AG04449 (cell line): ENCODE results near the gene GBX2.

ENCODE experiments used
- CTCF ChIA-PET: fragments of 350-600 bp; formaldehyde crosslinking; extraction: SDS; loops from one replicate; lab custom pipeline; 2021; ENCODE audit warnings: antibody characterized with exemption; lab: Yijun Ruan, JAX
- POLR2A ChIA-PET: fragments of 400-600, 350-600 bp; formaldehyde crosslinking; extraction: SDS; loops from one replicate; lab custom pipeline; 2020; ENCODE audit warnings: antibody characterized with exemption, inconsistent platforms; lab: Yijun Ruan, JAX
- DNase-seq: peaks from one replicate; pipeline ENCODE4 v3.0.0-alpha.2; 2010; ENCODE audit warnings: low read depth, low spot score
- H3K4me3 ChIP-seq: 2 replicates; pipeline ENCODE4 v1.5.1; 2011; ENCODE audit warnings: low read depth, mild to moderate bottlenecking, control low read depth, low read length
- TF ChIP-seq, protein P1 (sequence below): IDR thresholded peaks from one replicate; pipeline ENCODE4 v1.5.1; 2011; ENCODE audit warnings: mild to moderate bottlenecking, moderate library complexity, low read length, control low read depth, inconsistent platforms; ENCODE audit not compliant: insufficient read depth; ENCODE audit errors: missing control alignments

Gene GBX2

DNA sequence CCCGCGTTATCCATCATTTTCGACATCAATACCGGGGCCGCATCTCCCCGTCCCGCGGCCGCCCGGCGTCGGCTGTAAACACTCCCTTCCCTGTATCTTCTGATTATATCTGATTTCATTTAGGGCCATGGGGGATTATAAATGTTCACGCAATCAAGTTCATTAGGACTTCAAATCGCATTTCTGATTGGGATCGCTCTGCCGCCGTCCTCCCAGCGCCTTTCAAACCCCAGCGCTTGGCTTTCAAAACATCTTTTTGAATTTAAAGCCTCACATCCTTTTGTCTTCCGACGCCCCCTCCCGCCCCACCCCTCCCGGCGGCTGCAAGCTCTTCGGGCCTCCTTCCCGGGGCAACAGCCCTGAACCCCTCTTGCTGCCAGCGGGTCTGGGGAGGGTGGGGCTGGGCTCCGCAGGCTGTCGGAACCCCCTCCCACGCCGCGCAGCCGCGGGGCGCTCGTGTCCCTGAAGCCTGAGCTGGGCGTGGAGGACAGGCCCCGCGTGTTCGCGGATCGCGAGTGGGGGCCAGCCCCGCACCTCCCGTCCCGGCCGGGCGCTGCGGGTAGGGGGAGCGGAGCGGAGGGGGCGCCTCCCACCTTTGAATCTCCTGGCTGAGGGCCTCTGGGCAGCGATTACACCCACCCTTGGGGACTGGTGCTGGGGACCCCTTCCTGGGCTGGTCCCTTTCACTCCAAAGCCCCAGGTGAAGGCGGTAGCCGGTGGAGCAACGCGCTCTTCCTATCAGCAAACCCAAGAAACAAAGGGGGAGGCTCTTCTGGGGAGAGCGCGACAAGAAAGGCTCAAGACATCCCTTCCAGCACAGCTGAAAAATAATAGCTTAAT lies 11.3 kb upstream of the GBX2 start:
- ChIA-PET POLR2A (interaction anchor here (2.0 kb wide), 1 partner anchor 400 kb away, joined by 9 read pairs; no protein-coding TSS in a partner anchor), CTCF (interaction anchor here (1.0 to 12.0 kb wide), 20 partner anchors 9 to 882 kb away, joined by 3 to 429 read pairs (median 12); partner anchors contain the start of gene GBX2)
- DNase-seq: no peak
- TF ChIP-seq, protein P1, sequence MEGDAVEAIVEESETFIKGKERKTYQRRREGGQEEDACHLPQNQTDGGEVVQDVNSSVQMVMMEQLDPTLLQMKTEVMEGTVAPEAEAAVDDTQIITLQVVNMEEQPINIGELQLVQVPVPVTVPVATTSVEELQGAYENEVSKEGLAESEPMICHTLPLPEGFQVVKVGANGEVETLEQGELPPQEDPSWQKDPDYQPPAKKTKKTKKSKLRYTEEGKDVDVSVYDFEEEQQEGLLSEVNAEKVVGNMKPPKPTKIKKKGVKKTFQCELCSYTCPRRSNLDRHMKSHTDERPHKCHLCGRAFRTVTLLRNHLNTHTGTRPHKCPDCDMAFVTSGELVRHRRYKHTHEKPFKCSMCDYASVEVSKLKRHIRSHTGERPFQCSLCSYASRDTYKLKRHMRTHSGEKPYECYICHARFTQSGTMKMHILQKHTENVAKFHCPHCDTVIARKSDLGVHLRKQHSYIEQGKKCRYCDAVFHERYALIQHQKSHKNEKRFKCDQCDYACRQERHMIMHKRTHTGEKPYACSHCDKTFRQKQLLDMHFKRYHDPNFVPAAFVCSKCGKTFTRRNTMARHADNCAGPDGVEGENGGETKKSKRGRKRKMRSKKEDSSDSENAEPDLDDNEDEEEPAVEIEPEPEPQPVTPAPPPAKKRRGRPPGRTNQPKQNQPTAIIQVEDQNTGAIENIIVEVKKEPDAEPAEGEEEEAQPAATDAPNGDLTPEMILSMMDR: no peak
- peak overlapping the region; percentile 40 for H3K4me3 ChIP-seq

- DNase-seq: no peak
- H3K4me3 ChIP-seq: peak overlapping the region; percentile 57
- TF ChIP-seq, protein P1: no peak
- POLR2A ChIA-PET: interaction anchor here (0.6 to 2.0 kb wide), 2 partner anchors 399 to 544 kb away, joined by 3 to 9 read pairs; no protein-coding TSS in a partner anchor
- CTCF ChIA-PET: interaction anchor here (0.6 to 12.0 kb wide), 25 partner anchors 11 to 906 kb away, joined by 3 to 429 read pairs (median 7); partner anchors contain the start of gene GBX2
These were observed 10.7 kb upstream of the GBX2 start for GRCh38 chr2:236178890-236179235.

DNA sequence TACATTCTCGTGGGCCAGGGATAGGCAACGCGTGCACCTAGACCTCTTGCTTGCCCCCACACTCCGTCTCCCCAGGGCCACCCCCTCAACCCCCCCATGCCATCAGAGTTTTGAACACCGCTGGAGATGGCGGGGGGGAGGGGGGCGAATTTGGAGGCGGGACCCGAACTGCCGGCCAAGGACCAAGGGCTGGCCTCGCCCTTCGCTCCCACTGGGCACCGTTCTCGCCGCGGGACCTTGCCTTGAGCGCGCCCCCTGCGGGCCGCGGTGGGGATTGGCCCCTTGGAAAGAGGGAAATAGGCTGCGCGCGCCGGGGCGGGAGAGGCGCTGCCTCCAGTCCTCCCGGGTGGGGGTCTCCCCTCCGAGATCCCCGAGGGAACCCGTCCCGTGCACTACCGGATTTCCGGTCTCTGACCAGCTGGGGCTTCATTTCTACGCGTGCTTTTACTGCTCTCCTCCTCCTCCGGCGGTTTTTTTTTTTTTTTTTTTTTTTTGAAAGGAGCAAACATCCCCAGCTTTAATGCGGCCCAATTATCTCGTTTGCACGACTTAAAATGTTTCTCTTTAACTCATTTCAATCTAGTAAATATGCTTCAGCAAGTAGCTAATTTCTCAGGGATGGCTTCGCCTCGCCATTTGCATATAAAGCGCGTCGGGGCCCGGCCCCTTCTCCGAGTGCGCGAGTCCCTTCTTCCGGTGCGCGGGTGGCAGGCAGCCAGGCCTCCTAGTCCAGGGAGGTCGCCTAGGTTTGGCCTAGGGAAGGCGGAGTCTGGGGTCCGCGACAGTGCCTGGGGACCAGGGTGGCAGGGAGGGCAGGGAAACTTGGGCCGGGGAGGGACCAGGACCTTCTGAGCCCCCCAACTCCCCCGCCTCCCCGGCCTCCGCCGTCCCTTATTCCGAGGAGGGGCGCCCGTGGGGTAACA lies 10.0 kb upstream of the GBX2 start:
- CTCF ChIA-PET: interaction anchor here (0.6 to 12.0 kb wide), 37 partner anchors 11 to 907 kb away, joined by 3 to 429 read pairs (median 3); partner anchors contain the start of gene GBX2
- POLR2A ChIA-PET: interaction anchor here (0.6 to 2.0 kb wide), 2 partner anchors 398 to 544 kb away, joined by 3 to 9 read pairs; no protein-coding TSS in a partner anchor
- no peak for DNase-seq
- peak overlapping the region; percentile 57 for H3K4me3 ChIP-seq
- TF ChIP-seq, protein P1: peak; percentile 94

DNA sequence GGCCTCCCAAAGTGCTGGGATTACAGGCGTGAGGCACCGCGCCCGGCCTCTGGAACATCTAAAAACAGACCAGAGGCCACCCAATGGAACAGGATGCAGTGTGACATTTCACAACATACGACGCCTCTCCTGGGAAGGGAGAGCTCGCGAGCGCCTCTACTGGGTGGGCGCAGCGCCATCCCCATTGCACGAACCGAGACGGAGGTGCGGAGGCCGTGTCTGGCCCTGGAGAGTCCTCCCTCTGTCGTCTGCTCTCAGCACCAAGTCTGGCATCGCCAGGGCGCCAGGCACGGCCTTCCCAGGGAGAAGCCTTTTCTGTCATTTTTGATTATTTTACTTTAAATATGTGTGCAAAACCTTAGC lies 9.4 kb upstream of the GBX2 start:
- TF ChIP-seq, protein P1: peak; percentile 55
- H3K4me3 ChIP-seq: peak overlapping the region; percentile 57; the same call in 1 of the 2 replicates
- no peak for DNase-seq
- ChIA-PET CTCF (interaction anchor here (0.7 to 12.0 kb wide), 29 partner anchors 11 to 883 kb away, joined by 3 to 429 read pairs (median 5); partner anchors contain the start of gene GBX2), POLR2A (interaction anchor here (2.0 kb wide), 1 partner anchor 398 kb away, joined by 9 read pairs; no protein-coding TSS in a partner anchor)

GRCh38 chr2:236176951-236177350 lies 8.8 kb upstream of the GBX2 start:
- POLR2A ChIA-PET: interaction anchor here (2.0 kb wide), 1 partner anchor 397 kb away, joined by 9 read pairs; no protein-coding TSS in a partner anchor
- TF ChIP-seq, protein P1: no peak
- H3K4me3 ChIP-seq: no peak overlapping the region
- no peak for DNase-seq
- CTCF ChIA-PET: interaction anchor here (1.0 to 12.0 kb wide), 16 partner anchors 10 to 418 kb away, joined by 3 to 429 read pairs (median 10); partner anchors contain the start of gene GBX2
